GM19099 (cell line): ENCODE data around the gene TOP3A.

Source experiments
- POLR2A ChIP-seq: IDR thresholded peaks from 3 replicates; pipeline ENCODE4 v1.6.1; 2011; ENCODE audit warnings: low read depth; ENCODE audit not compliant: insufficient read length; ENCODE audit errors: extremely low read depth

Gene TOP3A, protein sequence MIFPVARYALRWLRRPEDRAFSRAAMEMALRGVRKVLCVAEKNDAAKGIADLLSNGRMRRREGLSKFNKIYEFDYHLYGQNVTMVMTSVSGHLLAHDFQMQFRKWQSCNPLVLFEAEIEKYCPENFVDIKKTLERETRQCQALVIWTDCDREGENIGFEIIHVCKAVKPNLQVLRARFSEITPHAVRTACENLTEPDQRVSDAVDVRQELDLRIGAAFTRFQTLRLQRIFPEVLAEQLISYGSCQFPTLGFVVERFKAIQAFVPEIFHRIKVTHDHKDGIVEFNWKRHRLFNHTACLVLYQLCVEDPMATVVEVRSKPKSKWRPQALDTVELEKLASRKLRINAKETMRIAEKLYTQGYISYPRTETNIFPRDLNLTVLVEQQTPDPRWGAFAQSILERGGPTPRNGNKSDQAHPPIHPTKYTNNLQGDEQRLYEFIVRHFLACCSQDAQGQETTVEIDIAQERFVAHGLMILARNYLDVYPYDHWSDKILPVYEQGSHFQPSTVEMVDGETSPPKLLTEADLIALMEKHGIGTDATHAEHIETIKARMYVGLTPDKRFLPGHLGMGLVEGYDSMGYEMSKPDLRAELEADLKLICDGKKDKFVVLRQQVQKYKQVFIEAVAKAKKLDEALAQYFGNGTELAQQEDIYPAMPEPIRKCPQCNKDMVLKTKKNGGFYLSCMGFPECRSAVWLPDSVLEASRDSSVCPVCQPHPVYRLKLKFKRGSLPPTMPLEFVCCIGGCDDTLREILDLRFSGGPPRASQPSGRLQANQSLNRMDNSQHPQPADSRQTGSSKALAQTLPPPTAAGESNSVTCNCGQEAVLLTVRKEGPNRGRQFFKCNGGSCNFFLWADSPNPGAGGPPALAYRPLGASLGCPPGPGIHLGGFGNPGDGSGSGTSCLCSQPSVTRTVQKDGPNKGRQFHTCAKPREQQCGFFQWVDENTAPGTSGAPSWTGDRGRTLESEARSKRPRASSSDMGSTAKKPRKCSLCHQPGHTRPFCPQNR

GRCh38 chr17:18314731-18315561, at the start of gene TOP3A, which contains the start of gene SMCR8:
Gene TOP3A (minus strand): TSS chr17:18314994. CDS start chr17:18314778, 216 bp downstream.
Gene SMCR8 (plus strand): TSS chr17:18315293. CDS start chr17:18315790, 497 bp downstream.
- peak; percentile 66 for TF ChIP-seq POLR2A

- no peak for TF ChIP-seq POLR2A
Measured at GRCh38 chr17:18364166-18364565, 49.4 kb upstream of the TOP3A start.

DNA sequence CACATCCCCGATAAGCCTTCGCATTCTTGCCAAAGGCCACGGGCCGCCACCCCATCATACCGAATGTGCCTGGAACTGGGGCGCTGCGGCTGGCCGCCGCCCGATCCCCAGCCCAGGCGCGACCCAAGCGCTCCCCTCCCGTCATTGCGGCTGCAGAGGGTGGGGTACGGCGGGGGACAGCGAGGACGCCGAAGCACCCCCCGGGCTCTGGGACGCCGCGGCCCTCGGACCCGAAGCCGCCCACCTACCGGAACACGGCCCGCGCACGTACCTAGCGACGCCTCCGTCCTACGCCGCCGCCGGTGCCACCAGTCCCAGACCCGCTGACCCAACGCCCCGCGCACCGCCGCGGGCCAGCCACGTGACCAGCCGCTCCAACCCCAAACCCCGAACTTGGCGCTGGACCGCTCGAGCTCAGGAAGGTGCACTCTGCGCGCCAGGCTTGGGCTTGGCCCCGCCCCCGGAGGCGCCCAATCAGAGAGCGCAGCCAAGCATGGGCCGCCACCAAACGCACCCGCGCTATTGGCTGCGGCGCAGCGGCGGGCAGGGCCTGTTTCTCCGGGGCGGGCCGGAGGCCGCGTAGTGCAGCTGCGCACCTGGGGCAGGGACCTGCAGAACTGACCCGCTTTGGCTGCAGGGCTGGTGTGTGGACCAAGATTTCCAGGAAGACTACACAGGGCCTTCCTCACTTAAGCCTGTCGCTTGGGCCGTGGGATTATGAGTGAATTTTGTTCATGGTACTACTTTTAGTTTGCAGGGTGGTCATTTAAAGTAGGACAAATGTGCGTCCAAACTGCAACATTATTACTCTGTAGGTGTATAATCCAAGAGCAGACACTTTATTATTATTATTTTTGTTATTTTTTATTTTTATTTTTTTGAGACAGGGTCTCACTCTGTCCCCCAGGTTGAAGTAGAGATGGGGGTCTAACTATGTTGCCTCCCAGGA, 48.6 kb upstream of the TOP3A start, which contains the start of gene SHMT1:
Gene SHMT1 (minus strand): TSS at position 450 of the 949 bp plus-strand sequence. CDS start 7,569 bp downstream, outside the sequence.
- TF ChIP-seq POLR2A = peak; percentile 82

GRCh38 chr17:18362698-18363100, 47.9 kb upstream of the TOP3A start:
- TF ChIP-seq POLR2A = no peak

- TF ChIP-seq POLR2A = no peak
Measured at GRCh38 chr17:18361837-18362697, 47.3 kb upstream of the TOP3A start.

DNA sequence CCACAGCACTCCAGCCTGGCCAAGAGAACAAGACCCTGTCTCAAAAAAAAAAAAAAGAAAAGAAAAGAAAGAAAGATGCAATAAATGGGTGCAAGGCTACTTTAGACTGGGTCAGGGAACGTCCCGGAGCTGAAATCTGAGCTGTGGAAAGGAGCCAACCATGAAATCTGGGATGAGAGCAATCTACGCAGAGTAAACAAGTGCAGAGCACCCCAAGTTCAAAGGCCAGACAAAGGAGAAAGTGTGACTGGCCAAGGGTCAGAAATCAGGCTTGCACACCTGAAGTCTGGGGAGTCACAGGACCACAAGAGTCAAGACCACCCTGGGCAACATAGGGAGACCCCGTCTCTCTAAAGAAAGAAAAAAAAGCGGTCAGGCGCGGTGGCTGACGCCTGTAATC, 45.7 kb upstream of the TOP3A start:
- no peak for TF ChIP-seq POLR2A

DNA sequence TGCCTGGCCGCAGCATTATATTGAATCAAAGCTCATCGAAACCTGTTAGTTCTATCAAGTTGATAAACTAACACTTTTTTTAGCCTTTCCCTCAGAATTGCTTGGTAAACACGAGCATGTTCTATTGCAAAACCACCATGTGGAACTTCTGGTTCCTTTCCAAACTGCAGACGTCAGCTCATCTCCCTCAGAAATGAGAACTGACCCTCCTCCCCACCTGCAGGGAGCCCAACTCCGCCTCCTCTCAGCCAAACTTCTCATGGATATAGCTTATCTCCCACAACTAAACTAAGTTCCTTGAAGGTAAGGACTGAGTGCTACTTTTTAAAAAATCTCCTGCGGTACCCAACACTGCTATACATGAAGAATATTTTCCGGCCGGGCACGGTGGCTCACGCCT, 41.8 kb upstream of the TOP3A start:
- TF ChIP-seq POLR2A = no peak

DNA sequence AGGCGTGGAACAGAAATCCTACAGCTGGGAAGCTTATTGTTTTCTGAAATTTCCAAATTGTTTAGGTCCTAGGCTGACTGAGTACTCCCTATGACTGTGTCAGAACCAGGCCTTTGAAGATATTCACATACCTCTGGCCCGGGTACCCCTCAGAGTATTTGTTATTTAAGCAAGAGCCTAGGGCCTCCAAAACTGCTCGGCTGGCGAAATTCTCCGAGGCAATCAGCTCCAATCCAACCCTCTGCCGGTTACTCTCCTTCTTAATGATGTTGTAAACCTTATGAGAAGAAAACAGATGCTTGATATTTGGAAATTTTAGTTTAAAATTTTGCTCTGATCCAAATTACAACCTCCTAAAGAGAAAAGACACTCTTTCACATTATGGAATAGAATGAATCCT, 38.7 kb upstream of the TOP3A start:
- no peak for TF ChIP-seq POLR2A

DNA sequence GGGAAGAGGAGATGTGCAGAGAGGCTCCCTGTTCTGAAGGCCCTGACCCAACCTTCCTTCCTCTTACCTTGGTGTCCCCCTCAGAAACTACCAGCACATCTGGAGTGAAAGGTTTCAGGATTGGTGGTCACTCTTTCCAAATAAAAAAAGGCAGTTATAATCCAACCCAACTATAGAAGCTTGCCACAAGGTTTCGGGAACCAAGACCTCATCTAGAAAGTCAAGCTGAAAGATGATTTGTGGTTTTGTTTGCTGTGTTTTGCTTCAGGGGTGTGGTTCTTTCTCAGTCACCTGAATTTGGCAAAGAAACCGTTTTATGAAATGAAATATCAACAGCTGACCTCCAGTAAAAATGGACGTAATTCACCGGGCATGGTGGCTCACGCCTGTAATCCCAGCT, 29.2 kb upstream of the TOP3A start:
- TF ChIP-seq POLR2A = no peak

DNA sequence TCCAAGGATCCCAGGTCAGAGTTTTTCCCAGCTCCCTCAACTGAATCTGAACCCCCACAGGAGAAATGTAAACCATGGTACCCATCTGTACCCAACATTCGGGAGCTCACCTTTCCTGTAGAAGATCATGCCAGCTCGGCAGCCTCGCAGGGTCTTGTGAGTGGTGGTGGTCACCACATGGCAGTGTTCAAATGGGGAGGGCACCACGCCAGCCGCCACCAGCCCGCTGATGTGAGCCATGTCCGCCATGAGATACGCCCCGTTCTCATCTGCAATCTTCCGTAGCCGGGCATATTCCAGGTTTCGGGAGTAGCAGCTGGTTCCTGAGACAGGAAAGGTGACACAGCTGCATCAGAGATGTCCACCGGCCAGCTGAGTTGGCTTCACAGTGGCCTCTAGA, 25.1 kb upstream of the TOP3A start:
- no peak for TF ChIP-seq POLR2A

DNA sequence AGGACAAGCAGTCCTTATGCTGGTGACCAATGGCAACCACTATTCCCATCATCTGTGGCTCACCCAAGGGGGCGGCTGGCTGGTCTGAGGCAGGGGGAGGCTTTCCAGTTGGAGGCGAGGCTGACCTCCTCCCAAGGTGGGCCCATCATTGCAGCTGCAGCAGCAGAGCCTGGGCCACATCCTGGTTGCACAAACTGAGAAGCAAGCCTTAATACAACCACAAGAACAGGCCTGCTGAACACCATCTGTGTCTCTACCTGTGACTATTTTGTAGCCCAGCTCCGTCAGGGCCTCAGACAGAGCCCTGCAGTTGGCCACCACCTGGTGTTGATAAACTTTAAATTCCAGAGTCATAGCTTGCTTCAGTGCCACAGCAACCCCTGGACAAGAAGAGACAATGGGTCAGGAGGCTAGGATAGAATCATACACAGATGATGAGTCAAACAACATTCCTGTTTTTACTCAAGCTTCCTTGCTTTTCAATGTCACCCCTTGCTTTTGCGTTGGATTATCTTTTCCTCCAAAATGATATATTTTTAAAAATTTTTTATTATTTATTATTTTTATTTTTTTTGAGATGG, 18.2 kb upstream of the TOP3A start:
- TF ChIP-seq POLR2A = no peak

DNA sequence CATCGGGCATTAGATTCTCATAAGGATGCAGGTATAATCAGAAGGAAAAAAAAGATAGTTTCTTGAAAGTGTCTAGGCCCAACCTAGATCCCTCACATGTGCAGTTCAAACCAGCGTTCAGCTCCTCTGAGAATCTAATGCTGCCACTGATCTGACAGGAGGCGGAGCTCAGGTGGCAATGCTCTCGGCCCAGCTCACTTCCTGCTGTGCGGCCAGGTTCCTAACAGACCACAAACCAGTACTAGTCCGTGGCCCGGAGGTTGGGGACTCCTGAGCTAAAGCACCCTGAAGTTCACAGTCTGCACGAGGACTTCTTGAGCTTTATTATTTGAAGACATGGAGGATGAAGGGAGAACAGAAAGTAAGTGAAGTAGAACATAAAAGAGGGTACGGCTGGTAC, 17.1 kb upstream of the TOP3A start:
- TF ChIP-seq POLR2A = no peak
